Hepatocyte (in vitro differentiated cells): ENCODE data around the gene PLEKHG4B.

Source experiments
- CTCF ChIP-seq: fragments of 200-600 bp; sonication (generic); IDR thresholded peaks from 2 replicates; pipeline ENCODE4 v1.5.1; 2016; ENCODE audit warnings: antibody characterized with exemption, mild to moderate bottlenecking; ENCODE audit not compliant: poor library complexity
- EZH2 ChIP-seq: fragments of 200-600 bp; sonication (generic); IDR thresholded peaks from 2 replicates; pipeline ENCODE4 v1.6.1; 2016; ENCODE audit warnings: antibody characterized with exemption, mild to moderate bottlenecking, borderline replicate concordance

GRCh38 chr5:161803-162110 is 69.8 kb downstream of the PLEKHG4B start:
- TF ChIP-seq CTCF (no peak), EZH2 (no peak)
